Spleen (tissue), 7 donors: ENCODE results near the gene JARID2.

Experiments used
- POLR2A ChIP-seq, 3 donors: fragments of 450-650 bp; IDR thresholded peaks; one replicate each; pipeline ENCODE4 v1.5.1; 2017; ENCODE audit warnings: antibody characterized with exemption in 3 of 3, mild to moderate bottlenecking in 1 of 3
- POLR2AphosphoS5 ChIP-seq, 3 donors: sonication (generic); formaldehyde crosslinking; IDR thresholded peaks; one replicate each; pipeline ENCODE4 v1.5.1; 2017; ENCODE audit warnings: antibody characterized with exemption in 3 of 3
- TF ChIP-seq, protein P1 (sequence below), 11 experiments: fragments of 200-600 bp in 7 of 11; fragments of 450-650 bp in 4 of 11; sonication (generic) in 4 of 11; IDR thresholded peaks in 8 of 11; conservative IDR thresholded peaks in 3 of 11; 1 replicate in 7 of 11; 2 replicates in 4 of 11; pipeline versions ENCODE4 v1.4.0 to v1.8.0; 2016 to 2021; ENCODE audit warnings: antibody characterized with exemption in 11 of 11, inconsistent platforms in 4 of 11, mild to moderate bottlenecking in 1 of 11
- donor health status: DM: no; HTN: no; CAD: no; lungs with moderate emphysema.
- donor health status: DM: no; HTN: no; CAD: no.
- donor health status: DM: no; HTN: no; CAD: no.

DNA sequence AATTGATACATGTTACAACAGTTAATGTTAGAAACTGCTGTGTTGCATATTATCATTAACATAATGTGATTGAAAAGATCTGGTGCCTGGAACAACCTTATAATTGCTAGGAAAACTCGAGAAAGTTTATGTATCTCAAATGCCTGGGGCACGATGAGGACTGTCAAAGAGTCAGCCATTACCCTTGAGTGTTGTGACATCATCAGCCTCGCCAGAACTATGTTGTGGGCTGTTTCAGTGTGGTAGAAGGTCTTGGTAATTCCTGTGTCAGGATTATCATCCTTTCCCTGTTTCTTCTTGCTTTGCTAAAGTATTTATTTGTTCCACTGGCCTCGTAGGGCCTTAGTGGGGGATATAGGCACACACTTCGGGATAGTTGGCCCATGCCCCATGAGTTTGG is 231.9 kb downstream of the JARID2 start:
- no peak for TF ChIP-seq POLR2A (IDR thresholded peaks at IDR 0.05)
- TF ChIP-seq, protein P1, sequence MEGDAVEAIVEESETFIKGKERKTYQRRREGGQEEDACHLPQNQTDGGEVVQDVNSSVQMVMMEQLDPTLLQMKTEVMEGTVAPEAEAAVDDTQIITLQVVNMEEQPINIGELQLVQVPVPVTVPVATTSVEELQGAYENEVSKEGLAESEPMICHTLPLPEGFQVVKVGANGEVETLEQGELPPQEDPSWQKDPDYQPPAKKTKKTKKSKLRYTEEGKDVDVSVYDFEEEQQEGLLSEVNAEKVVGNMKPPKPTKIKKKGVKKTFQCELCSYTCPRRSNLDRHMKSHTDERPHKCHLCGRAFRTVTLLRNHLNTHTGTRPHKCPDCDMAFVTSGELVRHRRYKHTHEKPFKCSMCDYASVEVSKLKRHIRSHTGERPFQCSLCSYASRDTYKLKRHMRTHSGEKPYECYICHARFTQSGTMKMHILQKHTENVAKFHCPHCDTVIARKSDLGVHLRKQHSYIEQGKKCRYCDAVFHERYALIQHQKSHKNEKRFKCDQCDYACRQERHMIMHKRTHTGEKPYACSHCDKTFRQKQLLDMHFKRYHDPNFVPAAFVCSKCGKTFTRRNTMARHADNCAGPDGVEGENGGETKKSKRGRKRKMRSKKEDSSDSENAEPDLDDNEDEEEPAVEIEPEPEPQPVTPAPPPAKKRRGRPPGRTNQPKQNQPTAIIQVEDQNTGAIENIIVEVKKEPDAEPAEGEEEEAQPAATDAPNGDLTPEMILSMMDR (IDR thresholded peaks at IDR 0.05 in 8 of 11, conservative IDR thresholded peaks at IDR 0.05 in 3 of 11), result no peak
- no peak for TF ChIP-seq POLR2AphosphoS5 (IDR thresholded peaks at IDR 0.05)
